Suprapubic skin (tissue), 3 donors: ENCODE measurements around the gene VAV1.

ENCODE experiments used
- POLR2A ChIP-seq, 2 donors: fragments of 450-650 bp; IDR thresholded peaks; one replicate each; pipeline ENCODE4 v1.6.1; 2017; ENCODE audit warnings: antibody characterized with exemption in 2 of 2, mild to moderate bottlenecking in 2 of 2, moderate library complexity in 2 of 2
- TF ChIP-seq, protein P1 (sequence below), 2 donors: fragments of 200-600 bp in 1 of 2; fragments of 450-650 bp in 1 of 2; sonication (generic) in 1 of 2; IDR thresholded peaks; one replicate each; pipeline ENCODE4 v1.5.1; 2016 to 2019; ENCODE audit warnings: antibody characterized with exemption in 2 of 2, mild to moderate bottlenecking in 1 of 2, moderate library complexity in 1 of 2

DNA sequence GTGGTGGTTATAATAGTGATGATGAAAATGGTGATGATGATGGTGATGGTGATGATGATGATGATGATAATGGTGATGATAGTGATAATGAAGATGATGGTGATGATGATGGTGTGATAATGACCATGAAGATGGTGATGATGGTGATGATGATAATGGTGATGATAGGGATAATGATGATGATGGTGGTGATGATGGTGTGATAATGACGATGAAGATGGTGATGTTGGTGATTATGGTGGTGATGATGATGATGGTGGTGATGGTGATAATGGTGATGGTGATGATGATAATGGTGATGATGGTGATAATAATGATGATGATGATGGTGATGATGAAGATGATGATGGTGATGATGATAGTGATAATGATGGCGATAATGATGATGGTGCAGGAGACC lies 116.5 kb downstream of the VAV1 start:
- TF ChIP-seq, protein P1, sequence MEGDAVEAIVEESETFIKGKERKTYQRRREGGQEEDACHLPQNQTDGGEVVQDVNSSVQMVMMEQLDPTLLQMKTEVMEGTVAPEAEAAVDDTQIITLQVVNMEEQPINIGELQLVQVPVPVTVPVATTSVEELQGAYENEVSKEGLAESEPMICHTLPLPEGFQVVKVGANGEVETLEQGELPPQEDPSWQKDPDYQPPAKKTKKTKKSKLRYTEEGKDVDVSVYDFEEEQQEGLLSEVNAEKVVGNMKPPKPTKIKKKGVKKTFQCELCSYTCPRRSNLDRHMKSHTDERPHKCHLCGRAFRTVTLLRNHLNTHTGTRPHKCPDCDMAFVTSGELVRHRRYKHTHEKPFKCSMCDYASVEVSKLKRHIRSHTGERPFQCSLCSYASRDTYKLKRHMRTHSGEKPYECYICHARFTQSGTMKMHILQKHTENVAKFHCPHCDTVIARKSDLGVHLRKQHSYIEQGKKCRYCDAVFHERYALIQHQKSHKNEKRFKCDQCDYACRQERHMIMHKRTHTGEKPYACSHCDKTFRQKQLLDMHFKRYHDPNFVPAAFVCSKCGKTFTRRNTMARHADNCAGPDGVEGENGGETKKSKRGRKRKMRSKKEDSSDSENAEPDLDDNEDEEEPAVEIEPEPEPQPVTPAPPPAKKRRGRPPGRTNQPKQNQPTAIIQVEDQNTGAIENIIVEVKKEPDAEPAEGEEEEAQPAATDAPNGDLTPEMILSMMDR (IDR thresholded peaks at IDR 0.05): no peak
- no peak for TF ChIP-seq POLR2A (IDR thresholded peaks at IDR 0.05)
